Measurements from ENCODE around the gene SKA3.
"Not testable (repeated sequence)": the region's sequence is repeated elsewhere in the genome, so short reads cannot be mapped to it uniquely, and the experiment has no call there.

SKA3 gene

GRCh38 chr13:21138561-21138960 is 37.8 kb downstream of the SKA3 start:
- no peak for ATAC-seq

GRCh38 chr13:21137696-21138095 is 38.7 kb downstream of the SKA3 start:
- Mint-ChIP-seq H3K27ac (no peak overlapping the region), H3K9me3 (no peaks in the 10 kb centered on the region), H3K36me3 (peaks cover 31% of the 10 kb centered on the region), H3K4me1 (peaks cover 17% of the 10 kb centered on the region), H3K4me3 (no peak overlapping the region)
- DNase-seq (ENCODE audit: low spot score in 2 of 2) (no peak), ATAC-seq (no peak)

More at GRCh38 chr13:21138561-21138960, 37.8 kb downstream of the SKA3 start:
- Mint-ChIP-seq H3K36me3 (peaks cover 39% of the 10 kb centered on the region), H3K4me1 (peaks cover 25% of the 10 kb centered on the region), H3K4me3 (peak overlapping the region; percentile 90), H3K27ac (no peak overlapping the region), H3K9me3 (no peaks in the 10 kb centered on the region)
- no peak for DNase-seq (ENCODE audit: low spot score in 2 of 2)

GRCh38 chr13:21135833-21136232 is 40.5 kb downstream of the SKA3 start:
- not testable (repeated sequence) for DNase-seq (ENCODE audit: low spot score in 2 of 2); H3K27ac Mint-ChIP-seq; ATAC-seq; H3K4me3 Mint-ChIP-seq; H3K9me3 Mint-ChIP-seq
- peaks cover 14% of the 10 kb centered on the region for H3K4me1 Mint-ChIP-seq
- peaks cover 12% of the 10 kb centered on the region for H3K36me3 Mint-ChIP-seq

GRCh38 chr13:21134475-21134874 is 41.9 kb downstream of the SKA3 start:
- no peak overlapping the region for H3K27ac Mint-ChIP-seq
- ATAC-seq (no peak), DNase-seq (ENCODE audit: low spot score in 2 of 2) (no peak)
- H3K36me3 Mint-ChIP-seq, result no peaks in the 10 kb centered on the region
- H3K9me3 Mint-ChIP-seq, result no peaks in the 10 kb centered on the region
- no peak overlapping the region for H3K4me3 Mint-ChIP-seq
- H3K4me1 Mint-ChIP-seq, result peaks cover 2% of the 10 kb centered on the region

GRCh38 chr13:21133077-21133476 is 43.3 kb downstream of the SKA3 start:
- Mint-ChIP-seq H3K4me1 (no peaks in the 10 kb centered on the region), H3K27ac (no peak overlapping the region), H3K4me3 (no peak overlapping the region), H3K9me3 (no peaks in the 10 kb centered on the region), H3K36me3 (no peaks in the 10 kb centered on the region)
- DNase-seq (ENCODE audit: low spot score in 2 of 2), result no peak
- ATAC-seq, result no peak

GRCh38 chr13:21130116-21130515 is 46.2 kb downstream of the SKA3 start:
- DNase-seq (ENCODE audit: low spot score in 2 of 2) (no peak), ATAC-seq (no peak)
- no peak overlapping the region for H3K27ac Mint-ChIP-seq
- no peaks in the 10 kb centered on the region for H3K4me1 Mint-ChIP-seq
- H3K36me3 Mint-ChIP-seq, result no peaks in the 10 kb centered on the region
- no peak overlapping the region for H3K4me3 Mint-ChIP-seq
- no peaks in the 10 kb centered on the region for H3K9me3 Mint-ChIP-seq

GRCh38 chr13:21124852-21125251 is 51.5 kb downstream of the SKA3 start:
- no peaks in the 10 kb centered on the region for H3K36me3 Mint-ChIP-seq
- H3K27ac Mint-ChIP-seq, result no peak overlapping the region
- DNase-seq (ENCODE audit: low spot score in 2 of 2), result no peak
- no peaks in the 10 kb centered on the region for H3K4me1 Mint-ChIP-seq
- no peaks in the 10 kb centered on the region for H3K9me3 Mint-ChIP-seq
- no peak overlapping the region for H3K4me3 Mint-ChIP-seq
- ATAC-seq, result no peak

GRCh38 chr13:21123956-21124355 is 52.4 kb downstream of the SKA3 start:
- Mint-ChIP-seq H3K36me3 (no peaks in the 10 kb centered on the region), H3K9me3 (no peaks in the 10 kb centered on the region), H3K4me1 (no peaks in the 10 kb centered on the region), H3K4me3 (no peak overlapping the region), H3K27ac (no peak overlapping the region)
- DNase-seq (ENCODE audit: low spot score in 2 of 2) (no peak), ATAC-seq (no peak)

- Mint-ChIP-seq H3K9me3 (no peaks in the 10 kb centered on the region), H3K36me3 (no peaks in the 10 kb centered on the region), H3K4me1 (no peaks in the 10 kb centered on the region), H3K27ac (no peak overlapping the region), H3K4me3 (no peak overlapping the region)
- ATAC-seq, result no peak
- no peak for DNase-seq (ENCODE audit: low spot score in 2 of 2)
These were observed 54.7 kb downstream of the SKA3 start for GRCh38 chr13:21121616-21122015.

- no peaks in the 10 kb centered on the region for H3K36me3 Mint-ChIP-seq
- ATAC-seq (no peak), DNase-seq (ENCODE audit: low spot score in 2 of 2) (no peak)
- no peak overlapping the region for H3K4me3 Mint-ChIP-seq
- no peaks in the 10 kb centered on the region for H3K9me3 Mint-ChIP-seq
- no peak overlapping the region for H3K27ac Mint-ChIP-seq
- no peaks in the 10 kb centered on the region for H3K4me1 Mint-ChIP-seq
These were observed 56.2 kb downstream of the SKA3 start for GRCh38 chr13:21120191-21120590.

GRCh38 chr13:21119526-21119925 is 56.8 kb downstream of the SKA3 start:
- H3K27ac Mint-ChIP-seq, result no peak overlapping the region
- ATAC-seq (no peak), DNase-seq (ENCODE audit: low spot score in 2 of 2) (no peak)

GRCh38 chr13:21118180-21118579 is 58.2 kb downstream of the SKA3 start:
- no peaks in the 10 kb centered on the region for H3K36me3 Mint-ChIP-seq
- ATAC-seq (no peak), DNase-seq (ENCODE audit: low spot score in 2 of 2) (no peak)
- H3K9me3 Mint-ChIP-seq, result no peaks in the 10 kb centered on the region
- H3K4me3 Mint-ChIP-seq, result no peak overlapping the region
- H3K27ac Mint-ChIP-seq, result no peak overlapping the region
- H3K4me1 Mint-ChIP-seq, result no peaks in the 10 kb centered on the region

More at GRCh38 chr13:21119526-21119925, 56.8 kb downstream of the SKA3 start:
- Mint-ChIP-seq H3K36me3 (no peaks in the 10 kb centered on the region), H3K4me3 (no peak overlapping the region), H3K4me1 (no peaks in the 10 kb centered on the region), H3K9me3 (no peaks in the 10 kb centered on the region)

- Mint-ChIP-seq H3K27ac (no peak overlapping the region), H3K4me1 (no peaks in the 10 kb centered on the region), H3K36me3 (no peaks in the 10 kb centered on the region), H3K9me3 (no peaks in the 10 kb centered on the region), H3K4me3 (no peak overlapping the region)
- DNase-seq (ENCODE audit: low spot score in 2 of 2) (no peak), ATAC-seq (no peak)
These were observed 59.1 kb downstream of the SKA3 start for GRCh38 chr13:21117104-21117809.

GRCh38 chr13:21116141-21116540 is 60.2 kb downstream of the SKA3 start:
- no peak for DNase-seq (ENCODE audit: low spot score in 2 of 2)
- no peak overlapping the region for H3K27ac Mint-ChIP-seq
- no peak for ATAC-seq
- no peaks in the 10 kb centered on the region for H3K9me3 Mint-ChIP-seq
- H3K36me3 Mint-ChIP-seq, result no peaks in the 10 kb centered on the region
- H3K4me3 Mint-ChIP-seq, result no peak overlapping the region
- H3K4me1 Mint-ChIP-seq, result no peaks in the 10 kb centered on the region

- ATAC-seq (no peak), DNase-seq (ENCODE audit: low spot score in 2 of 2) (no peak)
- H3K9me3 Mint-ChIP-seq, result no peaks in the 10 kb centered on the region
- no peaks in the 10 kb centered on the region for H3K4me1 Mint-ChIP-seq
- no peak overlapping the region for H3K4me3 Mint-ChIP-seq
- no peak overlapping the region for H3K27ac Mint-ChIP-seq
- no peaks in the 10 kb centered on the region for H3K36me3 Mint-ChIP-seq
These were observed 61.1 kb downstream of the SKA3 start for GRCh38 chr13:21115231-21115630.

GRCh38 chr13:21111546-21111945 is 64.8 kb downstream of the SKA3 start:
- Mint-ChIP-seq H3K9me3 (no peaks in the 10 kb centered on the region), H3K36me3 (no peaks in the 10 kb centered on the region), H3K4me3 (no peak overlapping the region), H3K27ac (no peak overlapping the region), H3K4me1 (no peaks in the 10 kb centered on the region)
- ATAC-seq (no peak), DNase-seq (ENCODE audit: low spot score in 2 of 2) (no peak)

- H3K4me3 Mint-ChIP-seq, result no peak overlapping the region
- H3K4me1 Mint-ChIP-seq, result no peaks in the 10 kb centered on the region
- H3K9me3 Mint-ChIP-seq, result no peaks in the 10 kb centered on the region
- ATAC-seq (no peak), DNase-seq (ENCODE audit: low spot score in 2 of 2) (no peak)
- H3K27ac Mint-ChIP-seq, result no peak overlapping the region
- H3K36me3 Mint-ChIP-seq, result no peaks in the 10 kb centered on the region
These were observed 67.2 kb downstream of the SKA3 start for GRCh38 chr13:21109168-21109567.

Data from stimulated activated effector memory CD8-positive, alpha-beta T cell treated with anti-CD3 and anti-CD28 coated beads, Interleukin-12 subunit alpha, Interleukin-12 subunit beta, amount 100 ng/mL, for 72 hours (primary cell).